GM21515 (cell line): ENCODE results near the gene HOTAIR.

ENCODE experiments used
- ATAC-seq: cut with Tn5 transposase; IDR thresholded peaks from one replicate; pipeline ENCODE4 v1.9.1; 2021; ENCODE audit not compliant: unreplicated experiment

Gene HOTAIR

GRCh38 chr12:53963005-53963404 lies 11.7 kb downstream of the HOTAIR start:
- ATAC-seq, result no peak

- ATAC-seq, result no peak
Measured at GRCh38 chr12:53961025-53961761, 13.6 kb downstream of the HOTAIR start.

GRCh38 chr12:53960187-53961024 lies 14.3 kb downstream of the HOTAIR start:
- ATAC-seq, result no peak

GRCh38 chr12:53959314-53959713 lies 15.4 kb downstream of the HOTAIR start:
- ATAC-seq, result no peak

GRCh38 chr12:53958128-53958527 lies 16.6 kb downstream of the HOTAIR start:
- no peak for ATAC-seq

GRCh38 chr12:53956914-53957536 lies 17.7 kb downstream of the HOTAIR start:
- no peak for ATAC-seq

GRCh38 chr12:53956251-53956887 lies 18.4 kb downstream of the HOTAIR start:
- ATAC-seq, result no peak

- no peak for ATAC-seq
Measured at GRCh38 chr12:53955776-53956250, 18.9 kb downstream of the HOTAIR start.

- no peak for ATAC-seq
Measured at GRCh38 chr12:53955036-53955775, 19.5 kb downstream of the HOTAIR start.

- ATAC-seq, result no peak
Measured at GRCh38 chr12:53954694-53955035, 20.1 kb downstream of the HOTAIR start, which contains the start of gene HOXC12. Gene HOXC12, plus strand, starts transcription at chr12:53954903. Its CDS starts 27 bp downstream, at chr12:53954930.

GRCh38 chr12:53953831-53954693 lies 20.7 kb downstream of the HOTAIR start:
- no peak for ATAC-seq

- no peak for ATAC-seq
Measured at GRCh38 chr12:53952871-53953734, 21.7 kb downstream of the HOTAIR start.

- no peak for ATAC-seq
Measured at GRCh38 chr12:53952335-53952694, 22.4 kb downstream of the HOTAIR start.

GRCh38 chr12:53951577-53952334 lies 23.0 kb downstream of the HOTAIR start:
- no peak for ATAC-seq

GRCh38 chr12:53950789-53951576 lies 23.8 kb downstream of the HOTAIR start:
- no peak for ATAC-seq

GRCh38 chr12:53950437-53950773 lies 24.3 kb downstream of the HOTAIR start:
- no peak for ATAC-seq
